Heart right ventricle (tissue), 16 donors: Measurements from ENCODE around the gene ABHD17A. TPM values are rescaled to one million over a fixed set of nuclear protein-coding genes. Genes with fewer than 3 reads are reported as not detected.
A peak's percentile ranks its signal among the peaks of the same experiment; 100 is the strongest.

Experiments
- ATAC-seq, 8 donors: fragments of 200-7000 bp; cut with Tn5 transposase; one replicate each; pipeline ENCODE4 v1.9.1; 2020; ENCODE audit warnings: mild to moderate bottlenecking in 8 of 8, moderate library complexity in 8 of 8, moderate number of reproducible peaks in 1 of 8
- DNase-seq, 2 donors: peaks; one replicate each; pipeline ENCODE4 v3.0.0-alpha.2; 2020
- H3K27ac ChIP-seq, 10 donors: fragments of 200-600 bp; sonication (generic) in 2 of 10; one replicate each; pipeline versions ENCODE4 v1.5.0 to v1.8.0; 2020 to 2022; ENCODE audit warnings: mild to moderate bottlenecking in 3 of 10
- H3K27me3 ChIP-seq, 7 donors: fragments of 200-600 bp; one replicate each; pipeline ENCODE4 v1.8.0; 2021 to 2022; ENCODE audit warnings: mild to moderate bottlenecking in 2 of 7
- H3K36me3 ChIP-seq, 9 donors: fragments of 200-600 bp; sonication (generic) in 1 of 9; one replicate each; pipeline versions ENCODE4 v1.5.0 to v1.8.0; 2020 to 2022; ENCODE audit warnings: mild to moderate bottlenecking in 2 of 9
- H3K4me1 ChIP-seq, 9 donors: fragments of 200-600 bp; sonication (generic) in 1 of 9; one replicate each; pipeline versions ENCODE4 v1.5.0 to v1.8.0; 2020 to 2022; ENCODE audit warnings: mild to moderate bottlenecking in 4 of 9
- H3K4me3 ChIP-seq, 10 donors: fragments of 200-600 bp; sonication (generic) in 2 of 10; one replicate each; pipeline versions ENCODE4 v1.5.0 to v1.8.0; 2020 to 2022; ENCODE audit warnings: mild to moderate bottlenecking in 7 of 10, moderate library complexity in 2 of 10
- H3K9me3 ChIP-seq, 11 donors: fragments of 200-600 bp in 10 of 11; sonication (generic) in 2 of 11; one replicate each; pipeline versions ENCODE4 v1.5.0 to v1.8.0; 2013 to 2022; ENCODE audit warnings: mild to moderate bottlenecking in 2 of 11, control low read depth in 1 of 11, moderate library complexity in 1 of 11
- WGBS, 2 donors: extraction: QIAGEN DNeasy Blood & Tissue Kit; methylation state at CpG; one replicate each; pipeline ENCODE4 v1.1.7; 2013; ENCODE audit warnings: inconsistent platforms in 1 of 2; 5-methylcytosine and 5-hydroxymethylcytosine counted together
- intact Hi-C, 10 donors: fragments of 100-400 bp; cut with DNase I; formaldehyde crosslinking; loops; one replicate each; pipeline versions ENCODE4 v1.11.1 to v1.14.2; 2022
- polyA plus RNA-seq, 2 donors: library from polyadenylated mRNA; stranded (reverse); fragments of 200-250 nt; gene quantifications; one replicate each; pipeline ENCODE4 v1.2.3, GENCODE V29; 2013
- total RNA-seq, 10 donors: library from RNA; stranded (reverse); fragmentation: NEBNext Ultra II Directional in 3 of 10; extraction: Animal tissue kit (Norgen Biotek cat#: 25700) in 3 of 10; gene quantifications; one replicate each; pipeline versions ENCODE4 v1.2.1 to v1.2.4, GENCODE V29; 2021 to 2023
- TF ChIP-seq, protein P1 (sequence below), 9 donors: fragments of 200-600 bp; sonication (generic) in 2 of 9; IDR thresholded peaks; one replicate each; pipeline versions ENCODE4 v1.5.0 to v1.8.0; 2021 to 2022; ENCODE audit warnings: antibody characterized with exemption in 9 of 9, mild to moderate bottlenecking in 5 of 9, moderate library complexity in 1 of 9
- donor health status: Arrhythmogenic right ventricular cardiomyopathy.
- donor health status: ischemic (EF 13 %, LVEDD 7.1; RV severe dilation, severe dysfunction).
- donor health status: healthy with polysubstance abuse.
- donor health status: DM: no; HTN: yes; CAD: no.
- donor health status: DM: no; HTN: no; CAD: no.
- donor health status: ischemic (EF 25% LVEDD 6.9; RV normal size, moderate dysfunction).
- donor health status: ischemic (EF 25% LVEDD 5.7; RV mildly dilated, moderate dysfunction).
- donor health status: healthy.
- donor health status: DM: yes; HTN: yes; CAD: no.
- donor health status: Ischemic cardiomyopathy.
- donor health status: ischemic (EF 35%, LVEDD 5.7; RV mildly dilated, moderate dysfunction).
- donor health status: nonischemic (EF 11% LVEDD 7.7; RV severe dilation, severe dysfunction).
- donor health status: DM: yes; HTN: yes; CAD: no.
- donor health status: PGD.
- donor health status: ischemic (EF 29% LVEDD 5.4; RV normal size, mild dysfunction).
- donor health status: nonischemic (EF 23%, LVEDD 6.1; RV moderate dilation, normal function).

Gene ABHD17A
- total and polyA plus RNA-seq, 12 donors: 45.1 to 185 (median 57.7) TPM

DNA sequence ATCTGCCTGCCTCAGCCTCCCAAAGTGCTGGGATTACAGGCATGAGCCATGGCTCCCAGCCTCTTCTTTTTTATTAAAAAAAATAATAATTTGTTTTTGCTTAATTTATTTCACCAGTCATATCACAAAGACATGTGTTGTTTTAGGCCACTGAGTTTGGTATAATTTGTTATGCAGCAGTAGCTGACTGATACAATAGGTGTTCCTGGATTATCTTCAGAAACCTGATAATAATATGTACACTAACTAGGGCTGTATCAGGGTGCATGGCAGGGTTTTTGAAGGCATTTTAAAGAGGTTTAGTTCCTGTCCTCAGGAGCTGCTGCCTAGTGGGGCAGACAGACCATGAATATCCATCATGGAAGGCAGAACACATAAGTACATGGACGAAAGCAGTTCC is 46.1 kb upstream of the ABHD17A start:
- no peak for DNase-seq
- Histone ChIP-seq H3K9me3 (peaks cover 0 to 9% (median 0%) of the 10 kb centered on the region in 11 donors), H3K4me1 (peaks cover 5 to 25% (median 19%) of the 10 kb centered on the region in 9 donors), H3K4me3 (no peak overlapping the region), H3K27me3 (no peaks in the 10 kb centered on the region), H3K36me3 (no peaks in the 10 kb centered on the region), H3K27ac (no peak overlapping the region)
- WGBS, 2 donors: 95 to 96% methylated on average over 1 of the region's 1 CpG
- TF ChIP-seq, protein P1, sequence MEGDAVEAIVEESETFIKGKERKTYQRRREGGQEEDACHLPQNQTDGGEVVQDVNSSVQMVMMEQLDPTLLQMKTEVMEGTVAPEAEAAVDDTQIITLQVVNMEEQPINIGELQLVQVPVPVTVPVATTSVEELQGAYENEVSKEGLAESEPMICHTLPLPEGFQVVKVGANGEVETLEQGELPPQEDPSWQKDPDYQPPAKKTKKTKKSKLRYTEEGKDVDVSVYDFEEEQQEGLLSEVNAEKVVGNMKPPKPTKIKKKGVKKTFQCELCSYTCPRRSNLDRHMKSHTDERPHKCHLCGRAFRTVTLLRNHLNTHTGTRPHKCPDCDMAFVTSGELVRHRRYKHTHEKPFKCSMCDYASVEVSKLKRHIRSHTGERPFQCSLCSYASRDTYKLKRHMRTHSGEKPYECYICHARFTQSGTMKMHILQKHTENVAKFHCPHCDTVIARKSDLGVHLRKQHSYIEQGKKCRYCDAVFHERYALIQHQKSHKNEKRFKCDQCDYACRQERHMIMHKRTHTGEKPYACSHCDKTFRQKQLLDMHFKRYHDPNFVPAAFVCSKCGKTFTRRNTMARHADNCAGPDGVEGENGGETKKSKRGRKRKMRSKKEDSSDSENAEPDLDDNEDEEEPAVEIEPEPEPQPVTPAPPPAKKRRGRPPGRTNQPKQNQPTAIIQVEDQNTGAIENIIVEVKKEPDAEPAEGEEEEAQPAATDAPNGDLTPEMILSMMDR (IDR thresholded peaks at IDR 0.05): no peak
- intact Hi-C loops: loop anchor here in 4 of 10 donors (5.0 to 10.0 kb wide), 3 partner anchors 86 to 1573 kb away; partner anchors contain the start of genes BTBD2 (in 1 of the 4), DOHH (in 1 of the 4) and FZR1 (in 1 of the 4)
- no peak for ATAC-seq

DNA sequence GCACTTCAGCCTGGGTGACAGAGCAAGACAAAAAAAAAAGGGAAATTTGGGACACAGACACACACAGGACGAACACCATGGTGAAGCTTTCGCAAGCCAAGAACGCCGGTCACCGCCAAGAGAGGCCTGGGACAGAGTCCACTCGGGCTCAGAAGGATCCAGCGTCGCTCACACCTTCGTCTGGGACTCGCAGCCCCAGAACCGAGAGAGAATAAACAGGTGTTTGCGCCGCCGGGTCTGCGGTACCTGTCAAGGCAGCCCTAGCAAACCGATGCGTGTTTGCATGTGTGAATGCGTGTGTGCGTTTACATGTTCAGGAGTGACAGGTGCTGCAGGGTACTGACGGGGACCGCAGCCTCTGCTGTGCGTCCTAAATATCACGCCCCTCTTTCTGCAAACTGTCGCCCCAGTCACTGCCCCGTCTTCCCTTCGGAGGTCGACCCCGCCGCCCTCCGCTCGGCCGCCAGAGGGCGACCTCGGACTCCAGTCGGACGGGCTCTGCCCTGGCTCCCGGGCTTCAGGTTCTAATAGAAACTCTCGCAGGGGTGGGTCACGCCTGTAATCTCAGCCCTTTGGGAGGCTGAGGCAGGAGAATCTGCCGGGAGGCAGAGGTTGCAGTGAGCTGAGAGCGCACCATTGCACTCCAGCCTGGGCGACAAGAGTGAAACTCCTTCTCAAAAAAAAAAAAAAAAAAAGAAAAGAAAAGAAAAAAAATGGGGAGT is 43.9 kb upstream of the ABHD17A start:
- TF ChIP-seq, protein P1 (IDR thresholded peaks at IDR 0.05): peak; percentile 88 to 94 (median 91)
- ATAC-seq (peak; percentile 87 to 95 (median 94)), DNase-seq (peak; percentile 69 to 83)
- Histone ChIP-seq H3K4me3 (peak overlapping the region in 9 of 10 donors; percentile 12 to 56 (median 45)), H3K27me3 (no peaks in the 10 kb centered on the region), H3K4me1 (peaks cover 5 to 14% (median 12%) of the 10 kb centered on the region in 9 donors), H3K9me3 (no peaks in the 10 kb centered on the region), H3K36me3 (peaks cover 0 to 15% (median 0%) of the 10 kb centered on the region in 9 donors), H3K27ac (peak overlapping the region in 1 of 10 donors; percentile 24)
- intact Hi-C loops: loop anchor here in 6 of 10 donors (2.0 to 10.0 kb wide), 5 partner anchors 20 to 146 kb away; no protein-coding TSS in a partner anchor
- WGBS, 2 donors: 14 to 16% methylated on average over 42 of the region's 42 CpGs

DNA sequence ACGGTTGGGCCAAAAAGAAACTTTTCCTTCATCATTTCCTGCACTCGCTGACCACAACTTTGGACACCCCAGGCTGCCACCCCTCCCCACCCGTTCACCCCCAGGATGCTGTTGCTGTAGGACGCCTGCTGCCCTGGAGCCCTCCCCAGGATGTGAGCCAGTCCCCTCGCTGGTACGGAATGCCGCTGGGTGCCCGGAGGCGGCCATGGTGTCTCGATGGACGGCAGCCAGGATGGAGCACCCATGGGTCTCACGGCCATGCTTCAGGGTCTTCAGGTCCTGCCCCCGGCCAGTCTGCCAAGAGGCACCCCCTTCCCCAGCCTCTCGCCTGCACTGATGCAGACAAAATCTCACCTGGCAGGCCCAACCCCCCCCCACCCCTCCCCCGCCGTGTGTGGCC is 40.2 kb upstream of the ABHD17A start:
- WGBS, 2 donors: 89 to 90% methylated on average over 16 of the region's 16 CpGs

DNA sequence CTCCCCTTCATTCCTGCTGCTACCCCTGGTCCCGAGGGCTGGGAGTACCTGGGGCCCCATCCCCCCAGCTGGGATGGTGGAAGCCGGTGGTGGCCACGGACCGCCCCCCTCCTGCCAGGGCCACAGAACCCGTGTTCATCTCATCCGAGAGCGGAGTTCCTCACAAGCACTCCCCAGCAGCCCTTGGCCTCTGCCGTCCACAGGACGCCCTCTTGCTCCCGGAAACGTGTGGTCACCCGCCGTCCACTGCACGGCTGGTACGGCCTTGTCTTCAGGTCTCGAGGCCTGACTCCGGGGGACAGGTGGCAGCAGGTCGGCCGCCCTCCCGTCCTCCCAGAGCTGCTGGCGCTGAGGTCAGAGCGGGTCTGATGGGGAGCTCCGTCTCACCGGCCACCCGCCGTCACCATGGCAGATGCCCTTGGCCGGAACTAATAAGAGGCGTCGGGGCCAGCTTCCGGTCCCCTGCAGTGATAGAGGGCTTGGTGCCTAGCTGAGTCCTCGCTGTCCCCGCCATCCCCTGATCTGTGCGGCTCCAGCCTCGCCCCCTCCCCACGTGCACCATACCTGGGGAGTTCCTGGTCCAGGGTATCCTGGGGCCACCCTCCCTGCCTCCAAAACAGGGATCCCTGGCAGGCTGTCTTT is 39.1 kb upstream of the ABHD17A start:
- DNase-seq (no peak), ATAC-seq (no peak)
- peaks cover 0 to 4% (median 0%) of the 10 kb centered on the region in 11 donors for H3K9me3 ChIP-seq
- no peak overlapping the region for H3K27ac ChIP-seq
- no peak overlapping the region for H3K4me3 ChIP-seq
- H3K27me3 ChIP-seq: no peaks in the 10 kb centered on the region
- peaks cover 0 to 61% (median 30%) of the 10 kb centered on the region in 9 donors for H3K36me3 ChIP-seq
- TF ChIP-seq, protein P1 (IDR thresholded peaks at IDR 0.05): no peak
- H3K4me1 ChIP-seq: peaks cover 0 to 10% (median 5%) of the 10 kb centered on the region in 9 donors
- WGBS, 2 donors: 92 to 93% methylated on average over 34 to 35 of the region's 35 CpGs
- intact Hi-C loops: loop anchor here in 4 of 10 donors (5.0 to 10.0 kb wide), 3 partner anchors 140 to 153 kb away; no protein-coding TSS in a partner anchor

More for the DNA sequence above, 40.2 kb upstream of the ABHD17A start:
- intact Hi-C loops: loop anchor here in 5 of 10 donors (5.0 to 10.0 kb wide), 3 partner anchors 139 to 149 kb away; no protein-coding TSS in a partner anchor
- TF ChIP-seq, protein P1 (IDR thresholded peaks at IDR 0.05): no peak
- Histone ChIP-seq H3K36me3 (peaks cover 0 to 50% (median 21%) of the 10 kb centered on the region in 9 donors), H3K4me3 (no peak overlapping the region), H3K9me3 (peaks cover 0 to 4% (median 0%) of the 10 kb centered on the region in 11 donors), H3K27ac (no peak overlapping the region), H3K4me1 (peaks cover 5 to 18% (median 12%) of the 10 kb centered on the region in 9 donors), H3K27me3 (no peaks in the 10 kb centered on the region)
- DNase-seq: no peak
- no peak for ATAC-seq
